IMR-90 (cell line): Measurements from ENCODE around the gene RASSF8.

ENCODE experiments used
- CTCF ChIP-seq: conservative IDR thresholded peaks from 2 replicates; pipeline ENCODE4 v1.5.1; 2012; ENCODE audit warnings: mild to moderate bottlenecking, low read depth, low read length, improper control_type of control experiment
- ELK1 ChIP-seq: fragments of 150-350 bp; IDR thresholded peaks from 2 replicates; pipeline ENCODE4 v1.6.1; 2016; ENCODE audit warnings: low read depth, mild to moderate bottlenecking, low read length, moderate library complexity, borderline replicate concordance
- FOS ChIP-seq: fragments of 150-350 bp; IDR thresholded peaks from 2 replicates; pipeline ENCODE4 v1.6.1; 2016; ENCODE audit warnings: low read depth, low read length
- POLR2A ChIP-seq: IDR thresholded peaks from 2 replicates; pipeline ENCODE4 v1.6.1; 2012; ENCODE audit warnings: mild to moderate bottlenecking, low read depth, low read length
- RCOR1 ChIP-seq: IDR thresholded peaks from 2 replicates; pipeline ENCODE4 v1.6.1; 2012; ENCODE audit warnings: mild to moderate bottlenecking, low read length, improper control_type of control experiment; ENCODE audit not compliant: insufficient replicate concordance
- RFX5 ChIP-seq: IDR thresholded peaks from 2 replicates; pipeline ENCODE4 v1.8.0; 2012; ENCODE audit warnings: low read depth, mild to moderate bottlenecking, low read length, moderate library complexity
- SMC3 ChIP-seq: fragments of 150-350 bp; IDR thresholded peaks from 2 replicates; pipeline ENCODE4 v1.6.1; 2016; ENCODE audit warnings: low read depth, mild to moderate bottlenecking, antibody characterized with exemption, low read length, moderate library complexity
- USF2 ChIP-seq: fragments of 150-350 bp; IDR thresholded peaks from 2 replicates; pipeline ENCODE4 v1.6.1; 2017; ENCODE audit warnings: mild to moderate bottlenecking, antibody characterized with exemption, low read length, low read depth

GRCh38 chr12:25977047-25977446 is 18.6 kb downstream of the RASSF8 start:
- TF ChIP-seq RFX5 (no peak), ELK1 (no peak), POLR2A (no peak), RCOR1 (no peak), CTCF (no peak), USF2 (no peak), FOS (no peak), SMC3 (no peak)
